IPS-NIHi11 (cell line): ENCODE data around the gene PRPS1.
A peak's percentile ranks its signal among the peaks of the same experiment; 100 is the strongest.
"Not testable (repeated sequence)": the region's sequence is repeated elsewhere in the genome, so short reads cannot be mapped to it uniquely, and the experiment has no call there.

Experiments
- DNase-seq: peaks from one replicate; pipeline ENCODE4 v3.0.0; 2012; ENCODE audit warnings: mixed read lengths, low spot score

The PRPS1 gene

GRCh38 chrX:107630031-107630689 is 1.9 kb downstream of the PRPS1 start:
- DNase-seq = no peak

GRCh38 chrX:107632346-107632745 is 4.0 kb downstream of the PRPS1 start:
- no peak for DNase-seq

- DNase-seq = no peak
Measured at GRCh38 chrX:107646735-107647134, 18.4 kb downstream of the PRPS1 start.

GRCh38 chrX:107648332-107648731 is 20.0 kb downstream of the PRPS1 start:
- no peak for DNase-seq

GRCh38 chrX:107654566-107654871 is 26.2 kb downstream of the PRPS1 start:
- DNase-seq = no peak

GRCh38 chrX:107654872-107655761 is 26.8 kb downstream of the PRPS1 start:
- peak; percentile 64 for DNase-seq

GRCh38 chrX:107656978-107657377 is 28.7 kb downstream of the PRPS1 start:
- no peak for DNase-seq

- DNase-seq = no peak
Measured at GRCh38 chrX:107658660-107659059, 30.4 kb downstream of the PRPS1 start.

- DNase-seq = no peak
Measured at GRCh38 chrX:107659286-107659685, 31.0 kb downstream of the PRPS1 start.

- DNase-seq = no peak
Measured at GRCh38 chrX:107659768-107660167, 31.5 kb downstream of the PRPS1 start.

GRCh38 chrX:107662145-107662544 is 33.8 kb downstream of the PRPS1 start:
- no peak for DNase-seq

GRCh38 chrX:107662824-107663223 is 34.5 kb downstream of the PRPS1 start:
- no peak for DNase-seq

GRCh38 chrX:107666931-107667330 is 38.6 kb downstream of the PRPS1 start:
- no peak for DNase-seq

GRCh38 chrX:107667426-107667825 is 39.1 kb downstream of the PRPS1 start:
- no peak for DNase-seq

- not testable (repeated sequence) for DNase-seq
Measured at GRCh38 chrX:107668710-107669109, 40.4 kb downstream of the PRPS1 start.

GRCh38 chrX:107669261-107669660 is 41.0 kb downstream of the PRPS1 start:
- no peak for DNase-seq

- DNase-seq = no peak
Measured at GRCh38 chrX:107669885-107670628, 41.7 kb downstream of the PRPS1 start.

GRCh38 chrX:107671256-107671655 is 42.9 kb downstream of the PRPS1 start:
- DNase-seq = not testable (repeated sequence)

GRCh38 chrX:107672955-107673378 is 44.7 kb downstream of the PRPS1 start:
- peak; percentile 33 for DNase-seq

- DNase-seq = no peak
Measured at GRCh38 chrX:107673431-107673830, 45.1 kb downstream of the PRPS1 start.

GRCh38 chrX:107673933-107674479 is 45.7 kb downstream of the PRPS1 start:
- no peak for DNase-seq
